Endodermal cell (in vitro differentiated cells): ENCODE measurements around the gene KCNIP4. TPM values are rescaled to one million over a fixed set of nuclear protein-coding genes. Genes with fewer than 3 reads are reported as not detected.
A peak's percentile ranks its signal among the peaks of the same experiment; 100 is the strongest.

Source experiments
- DNase-seq: peaks from one replicate; pipeline ENCODE4 v3.0.0-alpha.2; 2017
- H3K27ac ChIP-seq: 2 replicates; pipeline ENCODE4 v1.5.1; 2013; ENCODE audit warnings: mild to moderate bottlenecking, low read depth, low read length, moderate library complexity
- H3K27me3 ChIP-seq: 2 replicates; pipeline ENCODE4 v1.6.1; 2013; ENCODE audit warnings: mild to moderate bottlenecking, low read length, moderate library complexity; ENCODE audit not compliant: insufficient read depth, control insufficient read depth, poor library complexity, severe bottlenecking
- H3K36me3 ChIP-seq: 2 replicates; pipeline ENCODE4 v1.7.0; 2013; ENCODE audit warnings: mild to moderate bottlenecking, low read length, moderate library complexity; ENCODE audit not compliant: control insufficient read depth, insufficient read depth
- H3K4me1 ChIP-seq: one replicate; pipeline ENCODE4 v1.7.0; 2013; ENCODE audit warnings: low read length; ENCODE audit not compliant: control insufficient read depth, insufficient read depth
- H3K4me3 ChIP-seq: 2 replicates; pipeline ENCODE4 v1.5.1; 2013; ENCODE audit warnings: mild to moderate bottlenecking, low read length, moderate library complexity
- H3K9ac ChIP-seq: 2 replicates; pipeline ENCODE4 v1.6.1; 2013; ENCODE audit warnings: mild to moderate bottlenecking, low read length, moderate library complexity; ENCODE audit not compliant: poor library complexity, severe bottlenecking; ENCODE audit errors: extremely low read depth
- H3K9me3 ChIP-seq: 2 replicates; pipeline ENCODE4 v1.6.1; 2013; ENCODE audit warnings: mild to moderate bottlenecking, low read length, moderate library complexity; ENCODE audit not compliant: control insufficient read depth
- H3K27ac Mint-ChIP-seq: 2 replicates; pipeline ENCODE4 v1.8.0; 2020; ENCODE audit warnings: mixed read lengths
- H3K27me3 Mint-ChIP-seq: 2 replicates; pipeline ENCODE4 v1.8.0; 2021; ENCODE audit warnings: mild to moderate bottlenecking, mixed read lengths; ENCODE audit not compliant: insufficient read depth
- H3K36me3 Mint-ChIP-seq: 2 replicates; pipeline ENCODE4 v1.8.0; 2020; ENCODE audit warnings: low read depth, mixed read lengths
- H3K4me1 Mint-ChIP-seq: 2 replicates; pipeline ENCODE4 v1.8.0; 2020; ENCODE audit warnings: mixed read lengths
- H3K4me3 Mint-ChIP-seq: 2 replicates; pipeline ENCODE4 v1.8.0; 2020; ENCODE audit warnings: mild to moderate bottlenecking, moderate library complexity, mixed read lengths
- H3K9me3 Mint-ChIP-seq: 2 replicates; pipeline ENCODE4 v1.8.0; 2020; ENCODE audit warnings: mild to moderate bottlenecking, mixed read lengths
- WGBS, 2 experiments: methylation state at CpG; one replicate each; pipeline versions ENCODE4 v1.1.5 to v1.1.7; 2013; ENCODE audit warnings: missing lambda C conversion rate in 2 of 2, mixed read lengths in 1 of 2; ENCODE audit not compliant: insufficient coverage in 1 of 2, insufficient read length in 1 of 2; 5-methylcytosine and 5-hydroxymethylcytosine counted together
- total RNA-seq, 2 donors: library from RNA; stranded (reverse); fragmentation: NEBNext Ultra II Directional in 1 of 2; extraction: Animal tissue kit (Norgen Biotek cat#: 25700) in 1 of 2; gene quantifications; 2 replicates in 1 of 2; 3 replicates in 1 of 2; pipeline ENCODE4 v1.2.1, GENCODE V29; 2021
- TF ChIP-seq, protein P1 (sequence below): fragments of 200-600 bp; sonication (generic); conservative IDR thresholded peaks from 2 replicates; pipeline ENCODE4 v1.5.0; 2021; ENCODE audit warnings: antibody characterized with exemption, mild to moderate bottlenecking

The KCNIP4 gene
- total RNA-seq, 2 donors from 2014 or later, result not detected

DNA sequence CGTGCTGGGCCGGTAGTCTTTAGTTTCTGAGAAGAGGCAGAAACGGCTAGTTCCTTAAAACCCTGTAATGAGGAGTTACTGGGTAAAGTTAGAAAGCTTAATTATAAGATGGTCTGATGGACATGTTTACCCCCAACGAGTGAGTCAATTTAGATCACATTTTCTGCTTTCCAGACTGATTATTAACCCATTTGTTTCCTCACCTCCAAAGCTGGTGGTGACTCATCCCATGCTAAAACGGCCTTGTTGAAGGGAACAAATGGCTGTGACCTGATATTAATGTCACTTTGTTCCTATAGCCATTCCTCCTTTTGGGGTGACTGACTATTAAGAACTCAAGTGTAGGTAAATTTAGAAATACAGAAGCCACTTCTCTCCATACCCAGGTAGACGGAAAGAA, 232.0 kb downstream of the KCNIP4 start:
- Mint-ChIP-seq H3K4me1 (no peaks in the 10 kb centered on the region), H3K27ac (no peak overlapping the region), H3K9me3 (no peaks in the 10 kb centered on the region), H3K4me3 (no peak overlapping the region), H3K27me3 (no peaks in the 10 kb centered on the region), H3K36me3 (no peaks in the 10 kb centered on the region)
- Histone ChIP-seq H3K4me1 (no peaks in the 10 kb centered on the region), H3K9ac (no peak overlapping the region), H3K4me3 (no peak overlapping the region), H3K36me3 (no peaks in the 10 kb centered on the region), H3K9me3 (no peaks in the 10 kb centered on the region), H3K27me3 (no peaks in the 10 kb centered on the region), H3K27ac (no peak overlapping the region)
- WGBS, 2 experiments, result 60 to 88% methylated on average over 4 to 6 of the region's 6 CpGs
- TF ChIP-seq, protein P1, sequence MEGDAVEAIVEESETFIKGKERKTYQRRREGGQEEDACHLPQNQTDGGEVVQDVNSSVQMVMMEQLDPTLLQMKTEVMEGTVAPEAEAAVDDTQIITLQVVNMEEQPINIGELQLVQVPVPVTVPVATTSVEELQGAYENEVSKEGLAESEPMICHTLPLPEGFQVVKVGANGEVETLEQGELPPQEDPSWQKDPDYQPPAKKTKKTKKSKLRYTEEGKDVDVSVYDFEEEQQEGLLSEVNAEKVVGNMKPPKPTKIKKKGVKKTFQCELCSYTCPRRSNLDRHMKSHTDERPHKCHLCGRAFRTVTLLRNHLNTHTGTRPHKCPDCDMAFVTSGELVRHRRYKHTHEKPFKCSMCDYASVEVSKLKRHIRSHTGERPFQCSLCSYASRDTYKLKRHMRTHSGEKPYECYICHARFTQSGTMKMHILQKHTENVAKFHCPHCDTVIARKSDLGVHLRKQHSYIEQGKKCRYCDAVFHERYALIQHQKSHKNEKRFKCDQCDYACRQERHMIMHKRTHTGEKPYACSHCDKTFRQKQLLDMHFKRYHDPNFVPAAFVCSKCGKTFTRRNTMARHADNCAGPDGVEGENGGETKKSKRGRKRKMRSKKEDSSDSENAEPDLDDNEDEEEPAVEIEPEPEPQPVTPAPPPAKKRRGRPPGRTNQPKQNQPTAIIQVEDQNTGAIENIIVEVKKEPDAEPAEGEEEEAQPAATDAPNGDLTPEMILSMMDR, result no peak
- DNase-seq, result no peak

DNA sequence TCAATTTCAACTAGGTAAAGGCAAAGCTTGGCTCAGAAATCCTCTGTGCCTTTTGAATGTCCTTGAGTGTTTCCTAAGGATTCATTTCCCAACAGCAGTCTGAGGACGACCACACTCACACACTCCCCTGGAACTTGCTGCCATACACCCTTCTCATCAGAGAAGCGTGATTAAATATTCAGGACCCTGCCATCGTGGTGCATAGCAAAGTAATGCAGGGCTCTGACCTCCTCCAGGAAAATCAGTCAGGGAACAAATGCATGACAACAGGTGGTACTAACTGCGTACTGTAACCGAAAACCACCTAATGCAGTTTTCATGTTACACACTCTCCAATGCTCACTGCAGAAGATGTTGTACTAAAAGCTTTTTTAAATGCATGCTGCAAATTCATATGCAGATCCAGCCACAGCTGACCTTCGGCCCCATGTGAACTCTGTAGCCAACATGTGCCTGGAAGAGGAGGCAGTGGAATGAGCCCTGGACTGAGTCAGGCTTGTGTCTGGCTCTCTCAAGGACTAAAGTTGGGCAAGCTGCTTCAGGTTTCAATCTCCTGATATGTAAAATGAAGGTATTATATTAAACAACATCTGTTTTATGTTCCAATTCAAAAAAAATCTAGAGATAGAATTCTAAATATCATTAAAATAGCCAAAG, 238.3 kb downstream of the KCNIP4 start:
- TF ChIP-seq, protein P1, result no peak
- Mint-ChIP-seq H3K36me3 (no peaks in the 10 kb centered on the region), H3K4me1 (no peaks in the 10 kb centered on the region), H3K9me3 (no peaks in the 10 kb centered on the region), H3K4me3 (no peak overlapping the region), H3K27ac (no peak overlapping the region), H3K27me3 (no peaks in the 10 kb centered on the region)
- H3K36me3 ChIP-seq, result no peaks in the 10 kb centered on the region
- no peak overlapping the region for H3K4me3 ChIP-seq
- H3K27me3 ChIP-seq, result no peaks in the 10 kb centered on the region
- 60 to 67% methylated on average over 2 to 6 of the region's 6 CpGs for WGBS, 2 experiments
- H3K27ac ChIP-seq, result no peak overlapping the region
- peak; percentile 46 for DNase-seq
- H3K4me1 ChIP-seq, result no peaks in the 10 kb centered on the region
- H3K9me3 ChIP-seq, result no peaks in the 10 kb centered on the region
- H3K9ac ChIP-seq, result no peak overlapping the region

DNA sequence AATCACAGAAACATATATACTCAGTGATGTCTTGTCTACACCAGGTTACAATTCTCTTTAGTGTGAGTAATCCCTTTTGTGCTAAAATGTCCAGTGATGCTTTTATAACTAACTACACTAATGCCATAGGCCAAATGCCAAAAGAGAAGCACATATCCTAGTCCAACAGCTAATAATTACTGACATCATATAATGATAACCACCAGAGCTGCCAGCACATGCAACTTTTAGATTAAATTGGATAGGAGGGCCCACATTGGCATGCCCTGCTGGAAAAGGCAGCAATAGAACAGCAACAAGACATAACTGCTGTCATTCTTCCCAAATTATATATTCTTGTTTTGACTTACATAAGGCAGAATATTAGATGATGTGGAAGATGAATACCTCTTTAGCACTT, 238.8 kb downstream of the KCNIP4 start:
- TF ChIP-seq, protein P1, result no peak
- Mint-ChIP-seq H3K9me3 (no peaks in the 10 kb centered on the region), H3K4me3 (no peak overlapping the region), H3K36me3 (no peaks in the 10 kb centered on the region), H3K27me3 (no peaks in the 10 kb centered on the region), H3K27ac (no peak overlapping the region), H3K4me1 (no peaks in the 10 kb centered on the region)
- Histone ChIP-seq H3K27ac (no peak overlapping the region), H3K9ac (no peak overlapping the region), H3K27me3 (no peaks in the 10 kb centered on the region), H3K36me3 (no peaks in the 10 kb centered on the region), H3K4me1 (no peaks in the 10 kb centered on the region), H3K9me3 (no peaks in the 10 kb centered on the region), H3K4me3 (no peak overlapping the region)
- no peak for DNase-seq
